Measurements from ENCODE around the gene DNAJC24. TPM values are rescaled to one million over a fixed set of nuclear protein-coding genes. Genes with fewer than 3 reads are reported as not detected.

DNAJC24 gene
- total RNA-seq, 1 experiment from 2014 or later, result 17.9 TPM

- intact Hi-C loops (cut with micrococcal nuclease; ENCODE audit: unreplicated experiment), result no loop called here
- Mint-ChIP-seq H3K4me1 (ENCODE audit: low read depth, unreplicated experiment) (no peaks in the 10 kb centered on the region), H3K27me3 (ENCODE audit: unreplicated experiment) (no peaks in the 10 kb centered on the region), H3K27ac (ENCODE audit: unreplicated experiment) (no peak overlapping the region), H3K36me3 (ENCODE audit: insufficient read depth, unreplicated experiment) (no peaks in the 10 kb centered on the region), H3K4me3 (ENCODE audit: low read depth, unreplicated experiment) (no peak overlapping the region), H3K9me3 (ENCODE audit: low read depth, unreplicated experiment) (peaks cover 2% of the 10 kb centered on the region)
- no peak for TF ChIP-seq CTCF (IDR thresholded peaks at IDR 0.05; ENCODE audit: unreplicated experiment)
- DNase-seq, result no peak
- BruUV-seq (replicated peaks), result no TSS peak
- CTCF ChIA-PET, result no interaction called here
Measured at GRCh38 chr11:31414338-31414737, 44.7 kb downstream of the DNAJC24 start.

GRCh38 chr11:31415435-31415834 lies 45.8 kb downstream of the DNAJC24 start:
- Mint-ChIP-seq H3K4me1 (ENCODE audit: low read depth, unreplicated experiment) (no peaks in the 10 kb centered on the region), H3K36me3 (ENCODE audit: insufficient read depth, unreplicated experiment) (no peaks in the 10 kb centered on the region), H3K9me3 (ENCODE audit: low read depth, unreplicated experiment) (peaks cover 2% of the 10 kb centered on the region), H3K4me3 (ENCODE audit: low read depth, unreplicated experiment) (no peak overlapping the region), H3K27ac (ENCODE audit: unreplicated experiment) (no peak overlapping the region), H3K27me3 (ENCODE audit: unreplicated experiment) (no peaks in the 10 kb centered on the region)
- intact Hi-C loops (cut with micrococcal nuclease; ENCODE audit: unreplicated experiment), result no loop called here
- TF ChIP-seq CTCF (IDR thresholded peaks at IDR 0.05; ENCODE audit: unreplicated experiment), result no peak
- DNase-seq, result no peak
- CTCF ChIA-PET, result no interaction called here
- BruUV-seq (replicated peaks), result no TSS peak

GRCh38 chr11:31417357-31417756 lies 47.7 kb downstream of the DNAJC24 start:
- no TSS peak for BruUV-seq (replicated peaks)

GRCh38 chr11:31417816-31418215 lies 48.2 kb downstream of the DNAJC24 start:
- Mint-ChIP-seq H3K4me1 (ENCODE audit: low read depth, unreplicated experiment) (no peaks in the 10 kb centered on the region), H3K27me3 (ENCODE audit: unreplicated experiment) (no peaks in the 10 kb centered on the region), H3K4me3 (ENCODE audit: low read depth, unreplicated experiment) (no peak overlapping the region), H3K36me3 (ENCODE audit: insufficient read depth, unreplicated experiment) (no peaks in the 10 kb centered on the region), H3K27ac (ENCODE audit: unreplicated experiment) (no peak overlapping the region), H3K9me3 (ENCODE audit: low read depth, unreplicated experiment) (no peaks in the 10 kb centered on the region)
- BruUV-seq (replicated peaks), result no TSS peak
- no peak for DNase-seq
- intact Hi-C loops (cut with micrococcal nuclease; ENCODE audit: unreplicated experiment), result no loop called here
- TF ChIP-seq CTCF (IDR thresholded peaks at IDR 0.05; ENCODE audit: unreplicated experiment), result no peak
- CTCF ChIA-PET, result no interaction called here

More at GRCh38 chr11:31417357-31417756, 47.7 kb downstream of the DNAJC24 start:
- Mint-ChIP-seq H3K36me3 (ENCODE audit: insufficient read depth, unreplicated experiment) (no peaks in the 10 kb centered on the region), H3K27me3 (ENCODE audit: unreplicated experiment) (no peaks in the 10 kb centered on the region), H3K27ac (ENCODE audit: unreplicated experiment) (no peak overlapping the region), H3K9me3 (ENCODE audit: low read depth, unreplicated experiment) (no peaks in the 10 kb centered on the region), H3K4me3 (ENCODE audit: low read depth, unreplicated experiment) (no peak overlapping the region), H3K4me1 (ENCODE audit: low read depth, unreplicated experiment) (no peaks in the 10 kb centered on the region)
- intact Hi-C loops (cut with micrococcal nuclease; ENCODE audit: unreplicated experiment), result no loop called here
- CTCF ChIA-PET, result no interaction called here
- no peak for TF ChIP-seq CTCF (IDR thresholded peaks at IDR 0.05; ENCODE audit: unreplicated experiment)
- no peak for DNase-seq
